HepG2 (cell line): ENCODE measurements around the gene HNRNPM. TPM values are rescaled to one million over a fixed set of nuclear protein-coding genes. Genes with fewer than 3 reads are reported as not detected.
A peak's percentile ranks its signal among the peaks of the same experiment; 100 is the strongest.

Source experiments
- CENPBD1 ChIP-seq: sonication (generic); formaldehyde crosslinking; IDR thresholded peaks from 2 replicates; pipeline ENCODE4 v1.8.0; 2022; ENCODE audit warnings: missing genetic modification reagents, low read depth, mild to moderate bottlenecking, borderline replicate concordance
- DPF2 ChIP-seq: sonication (generic); formaldehyde crosslinking; IDR thresholded peaks from 2 replicates; pipeline ENCODE4 v1.4.0; 2020; ENCODE audit warnings: mild to moderate bottlenecking, low read depth, missing genetic modification reagents, borderline replicate concordance
- ELF3 ChIP-seq: IDR thresholded peaks from 2 replicates; pipeline ENCODE4 v1.6.1; 2016; ENCODE audit warnings: missing genetic modification reagents, missing compliant biosample characterization
- FIP1L1 ChIP-seq: fragments of 200-400 bp; formaldehyde crosslinking; IDR thresholded peaks from 2 replicates; pipeline ENCODE4 v1.6.1; 2018; ENCODE audit warnings: low read depth, mild to moderate bottlenecking, low read length, moderate library complexity, borderline replicate concordance; ENCODE audit not compliant: insufficient read depth
- GABPA ChIP-seq, 2 experiments: IDR thresholded peaks; 2 replicates each; pipeline ENCODE4 v1.6.1; 2011 to 2016; ENCODE audit warnings: low read depth in 2 of 2, low read length in 1 of 2, missing biosample characterization in 1 of 2, missing genetic modification characterization in 1 of 2
- HDAC1 ChIP-seq: sonication (generic); formaldehyde crosslinking; IDR thresholded peaks from 2 replicates; pipeline ENCODE4 v1.5.1; 2020; ENCODE audit warnings: mild to moderate bottlenecking, missing genetic modification reagents
- HMG20B ChIP-seq: conservative IDR thresholded peaks from 2 replicates; pipeline ENCODE4 v1.6.1; 2016; ENCODE audit warnings: missing genetic modification reagents, missing compliant biosample characterization
- MLXIP ChIP-seq: sonication (generic); formaldehyde crosslinking; IDR thresholded peaks from 2 replicates; pipeline ENCODE4 v1.9.0; 2021; ENCODE audit warnings: missing genetic modification reagents, borderline replicate concordance
- MYPOP ChIP-seq: sonication (generic); formaldehyde crosslinking; IDR thresholded peaks from 2 replicates; pipeline ENCODE4 v1.8.1; 2023; ENCODE audit warnings: mild to moderate bottlenecking, moderate library complexity, missing genetic modification reagents
- PTBP1 ChIP-seq: fragments of 200-400 bp; formaldehyde crosslinking; IDR thresholded peaks from 2 replicates; pipeline ENCODE4 v1.6.1; 2018; ENCODE audit warnings: low read length, low read depth; ENCODE audit not compliant: poor library complexity, severe bottlenecking
- ZBTB7B ChIP-seq: sonication (generic); formaldehyde crosslinking; IDR thresholded peaks from 2 replicates; pipeline ENCODE4 v1.4.0; 2020; ENCODE audit warnings: missing genetic modification reagents
- ZFX ChIP-seq: sonication (generic); formaldehyde crosslinking; IDR thresholded peaks from 2 replicates; pipeline ENCODE4 v1.4.0; 2020; ENCODE audit warnings: mild to moderate bottlenecking, low read depth, missing genetic modification reagents, moderate library complexity
- ZNF331 ChIP-seq: sonication (generic); formaldehyde crosslinking; IDR thresholded peaks from 2 replicates; pipeline ENCODE4 v1.4.0; 2020; ENCODE audit warnings: missing genetic modification reagents
- ZNF350 ChIP-seq: sonication (generic); formaldehyde crosslinking; IDR thresholded peaks from 2 replicates; pipeline ENCODE4 v1.4.0; 2020; ENCODE audit warnings: mild to moderate bottlenecking, low read depth, missing genetic modification reagents, borderline replicate concordance
- ZNF407 ChIP-seq: sonication (generic); formaldehyde crosslinking; IDR thresholded peaks from one replicate; pipeline ENCODE4 v1.5.1; 2020; ENCODE audit warnings: mild to moderate bottlenecking, missing genetic modification reagents; ENCODE audit errors: not compliant biosample characterization
- ZNF501 ChIP-seq: sonication (generic); formaldehyde crosslinking; IDR thresholded peaks from 2 replicates; pipeline ENCODE4 v1.5.1; 2020; ENCODE audit warnings: mild to moderate bottlenecking, moderate library complexity, missing genetic modification reagents
- ZNF605 ChIP-seq: sonication (generic); formaldehyde crosslinking; IDR thresholded peaks from 2 replicates; pipeline ENCODE4 v1.8.0; 2022; ENCODE audit warnings: mild to moderate bottlenecking, missing genetic modification reagents
- polyA plus RNA-seq, 8 experiments: library from polyadenylated mRNA; depleted of rRNA in 3 of 8; stranded (reverse) in 7 of 8; unstranded in 1 of 8; fragments of >200 nt; fragmentation: Illumina TruSeq in 4 of 8; extraction: Trizol in 4 of 8; gene quantifications; 2 replicates each; pipeline versions ENCODE4 v1.2.1 to v1.2.3, GENCODE V29; 2011 to 2016; ENCODE audit warnings: low read depth in 4 of 8, missing spikeins in 1 of 8, mixed read lengths in 1 of 8; ENCODE audit not compliant: insufficient read depth in 1 of 8
- total RNA-seq, 5 experiments: library from RNA; depleted of rRNA; stranded (reverse); fragments of >200 nt; fragmentation: Illumina TruSeq; extraction: Trizol; gene quantifications; 2 replicates each; pipeline ENCODE4 v1.2.3, GENCODE V29; 2016; ENCODE audit warnings: low read depth in 1 of 5

HNRNPM gene
- total and polyA plus RNA-seq, 2 of the 13 experiments (the other 11 are each of a cell fraction or from before 2014, with no cell fraction given): 56.7 to 102 TPM

GRCh38 chr19:8423817-8424223 lies 21.0 kb upstream of the HNRNPM start (continued):
- TF ChIP-seq MLXIP (CRISPR knock-in tag) (no peak), ZNF407 (CRISPR knock-in tag) (no peak), CENPBD1 (CRISPR knock-in tag) (no peak), ZNF331 (CRISPR knock-in tag) (peak; percentile 39; the same call in 1 of the 2 replicates), ELF3 (peak; percentile 44; the same call in 1 of the 2 replicates), GABPA (IDR thresholded peaks at IDR 0.05; ENCODE audit: low read depth, low read length) (no peak), GABPA (CRISPR knock-in tag; IDR thresholded peaks at IDR 0.05; ENCODE audit: low read depth) (no peak), HDAC1 (CRISPR knock-in tag) (0 out of 2 replicates have a peak, but pooled peaks have one; percentile 17), HMG20B (CRISPR knock-in tag) (0 out of 2 replicates have a peak, but pooled peaks have one; percentile 30), ZFX (peak; percentile 47; the same call in 1 of the 2 replicates), ZBTB7B (CRISPR knock-in tag) (no peak), FIP1L1 (no peak), PTBP1 (no peak), ZNF605 (CRISPR knock-in tag) (peak; percentile 62), MYPOP (CRISPR knock-in tag) (peak; percentile 24; the same call in 1 of the 2 replicates), DPF2 (CRISPR knock-in tag) (peak; percentile 53; the same call in 1 of the 2 replicates), ZNF501 (no peak), ZNF350 (CRISPR knock-in tag) (no peak)
